G401.6 (cell line): ENCODE results near the gene PHLDA2.

Source experiments
- FAIRE-seq: peaks from 2 replicates; lab custom pipeline; 2012; peaks lifted over from hg19 to GRCh38; lab: Jason Lieb, UNC

Gene PHLDA2

DNA sequence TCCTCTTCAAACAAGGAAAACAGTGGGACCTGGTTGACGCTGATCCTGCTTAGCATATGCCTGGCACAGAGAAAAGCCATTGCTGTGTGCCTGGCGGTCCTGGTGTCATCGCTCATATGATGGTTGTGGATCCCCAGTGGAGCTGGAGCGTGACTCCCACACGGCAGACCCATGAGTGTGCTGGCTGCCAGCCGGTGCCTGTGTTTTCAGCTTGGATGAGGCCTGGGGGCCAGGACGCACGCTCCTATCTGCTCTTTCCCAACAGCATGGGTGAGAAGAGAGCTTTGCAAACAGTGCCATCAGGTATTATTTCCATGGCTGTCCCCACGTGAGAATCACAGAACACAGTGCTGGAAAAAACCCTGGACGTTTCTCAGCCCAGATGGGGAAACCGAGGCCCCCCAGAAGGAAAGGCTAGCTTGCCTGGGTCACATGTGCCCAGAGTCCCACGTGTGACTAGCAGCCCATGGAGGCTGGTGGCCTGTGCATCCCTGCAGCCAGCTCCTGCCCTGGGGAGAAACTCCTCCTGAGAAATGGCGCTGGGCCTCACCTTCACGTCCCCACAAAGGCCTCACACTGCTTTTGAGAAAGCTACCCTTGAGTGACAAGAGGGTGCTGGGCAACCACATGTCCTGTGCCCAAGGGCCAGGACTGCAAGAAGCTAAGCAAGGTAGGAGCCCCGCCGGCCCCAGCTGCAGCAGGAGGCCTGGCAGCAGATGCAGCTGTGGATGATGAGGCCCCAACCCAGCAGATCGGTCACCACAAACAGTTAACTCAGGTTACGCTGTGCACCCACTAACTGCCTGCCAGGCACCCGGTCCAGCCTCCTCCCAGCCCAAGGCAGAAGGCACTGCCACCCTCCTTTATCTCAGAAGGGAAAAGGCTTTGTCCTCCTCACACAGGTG lies 47.9 kb downstream of the PHLDA2 start:
- no peak for FAIRE-seq

DNA sequence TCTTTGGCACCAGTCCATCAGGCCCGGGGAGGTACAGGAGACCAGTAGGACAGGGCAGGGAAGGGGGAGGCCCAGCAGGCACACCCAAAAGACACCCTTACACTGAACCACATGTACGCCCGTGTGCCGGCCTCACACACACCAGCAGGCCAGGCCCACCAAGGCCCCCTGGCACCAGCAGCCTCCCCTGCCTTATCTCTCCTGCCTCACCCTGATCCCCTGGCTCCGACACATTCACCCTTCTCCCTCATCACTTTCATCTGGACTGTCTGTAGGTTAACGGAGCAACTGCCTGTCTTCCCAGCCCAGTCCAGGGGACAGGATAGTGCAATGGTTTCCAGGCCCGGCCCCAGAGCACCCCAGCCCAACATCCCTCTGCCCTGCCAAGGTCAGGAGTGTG lies 48.6 kb downstream of the PHLDA2 start:
- FAIRE-seq, result no peak

DNA sequence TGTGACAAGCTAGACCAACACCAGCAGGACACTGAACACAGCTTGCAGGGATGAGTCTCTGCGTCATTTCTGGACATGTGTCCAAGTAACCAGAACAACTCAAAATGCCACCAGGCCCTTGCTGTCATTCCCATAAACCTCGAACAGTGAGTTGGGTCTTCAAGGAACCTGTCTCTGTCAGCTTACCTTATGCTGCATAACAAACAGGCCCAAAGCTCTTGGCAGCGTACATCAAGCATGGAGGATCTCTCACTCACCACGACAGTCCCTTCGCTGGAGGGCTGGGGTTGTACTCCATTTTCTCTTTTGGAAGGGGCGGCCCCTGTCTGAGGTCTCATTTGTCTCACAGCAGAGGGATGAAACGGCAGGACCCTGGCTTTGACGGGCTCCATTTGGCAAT lies 50.4 kb downstream of the PHLDA2 start:
- FAIRE-seq, result no peak
